Body of pancreas (tissue), 4 donors: ENCODE data around the gene ARHGDIA. TPM values are rescaled to one million over a fixed set of nuclear protein-coding genes. Genes with fewer than 3 reads are reported as not detected.

Experiments used
- ATAC-seq: fragments of 150-250 bp; one replicate; pipeline ENCODE4 v1.9.1; 2016
- DNase-seq, 4 donors: peaks; one replicate each; pipeline ENCODE4 v3.0.0-alpha.2; 2019
- H3K27ac ChIP-seq, 4 donors: fragments of 200-600 bp; sonication (generic); 1 replicate in 3 of 4; 2 replicates in 1 of 4; pipeline versions ENCODE4 v1.5.1 to v1.6.1; 2016 to 2019; ENCODE audit warnings: mild to moderate bottlenecking in 1 of 4, mixed read lengths in 1 of 4, moderate library complexity in 1 of 4
- H3K27me3 ChIP-seq, 2 donors: fragments of 200-600 bp; sonication (generic); one replicate each; pipeline ENCODE4 v1.6.0; 2016; ENCODE audit warnings: mild to moderate bottlenecking in 1 of 2
- H3K36me3 ChIP-seq, 2 donors: fragments of 200-600 bp; sonication (generic); replicated peaks in 1 of 2; 2 replicates each; pipeline ENCODE4 v1.5.1; 2016; ENCODE audit warnings: low read depth in 2 of 2; ENCODE audit not compliant: insufficient read depth in 1 of 2
- H3K4me1 ChIP-seq: fragments of 200-600 bp; sonication (generic); one replicate; pipeline ENCODE4 v1.6.0; 2016
- H3K4me3 ChIP-seq, 2 donors: fragments of 200-600 bp; sonication (generic); 1 replicate in 1 of 2; 2 replicates in 1 of 2; pipeline ENCODE4 v1.5.1; 2016 to 2019
- H3K9me3 ChIP-seq, 3 donors: fragments of 200-600 bp; sonication (generic); 1 replicate in 2 of 3; 2 replicates in 1 of 3; pipeline ENCODE4 v1.5.1; 2016
- POLR2A ChIP-seq, 3 donors: fragments of 450-650 bp; IDR thresholded peaks; one replicate each; pipeline ENCODE4 v1.6.1; 2016; ENCODE audit warnings: antibody characterized with exemption in 3 of 3, mild to moderate bottlenecking in 2 of 3
- WGBS, 2 donors: methylation state at CpG; one replicate each; pipeline ENCODE4 v1.1.5; 2017; 5-methylcytosine and 5-hydroxymethylcytosine counted together
- intact Hi-C: fragments of 100-400 bp; cut with DNase I; formaldehyde crosslinking; loops from one replicate; pipeline ENCODE4 v1.15.1; 2023
- total RNA-seq, 2 donors: library from RNA; depleted of rRNA; stranded (reverse); fragments of >200 nt; gene quantifications; one replicate each; pipeline ENCODE4 v1.1.0, GENCODE V29; 2016
- TF ChIP-seq, protein P1 (sequence below), 7 experiments: fragments of 450-650 bp in 4 of 7; fragments of 200-600 bp in 3 of 7; sonication (generic) in 3 of 7; IDR thresholded peaks; one replicate each; pipeline ENCODE4 v1.5.1; 2016 to 2019; ENCODE audit warnings: antibody characterized with exemption in 7 of 7

ARHGDIA gene
- total RNA-seq, 2 donors from 2014 or later = 109 to 141 TPM

DNA sequence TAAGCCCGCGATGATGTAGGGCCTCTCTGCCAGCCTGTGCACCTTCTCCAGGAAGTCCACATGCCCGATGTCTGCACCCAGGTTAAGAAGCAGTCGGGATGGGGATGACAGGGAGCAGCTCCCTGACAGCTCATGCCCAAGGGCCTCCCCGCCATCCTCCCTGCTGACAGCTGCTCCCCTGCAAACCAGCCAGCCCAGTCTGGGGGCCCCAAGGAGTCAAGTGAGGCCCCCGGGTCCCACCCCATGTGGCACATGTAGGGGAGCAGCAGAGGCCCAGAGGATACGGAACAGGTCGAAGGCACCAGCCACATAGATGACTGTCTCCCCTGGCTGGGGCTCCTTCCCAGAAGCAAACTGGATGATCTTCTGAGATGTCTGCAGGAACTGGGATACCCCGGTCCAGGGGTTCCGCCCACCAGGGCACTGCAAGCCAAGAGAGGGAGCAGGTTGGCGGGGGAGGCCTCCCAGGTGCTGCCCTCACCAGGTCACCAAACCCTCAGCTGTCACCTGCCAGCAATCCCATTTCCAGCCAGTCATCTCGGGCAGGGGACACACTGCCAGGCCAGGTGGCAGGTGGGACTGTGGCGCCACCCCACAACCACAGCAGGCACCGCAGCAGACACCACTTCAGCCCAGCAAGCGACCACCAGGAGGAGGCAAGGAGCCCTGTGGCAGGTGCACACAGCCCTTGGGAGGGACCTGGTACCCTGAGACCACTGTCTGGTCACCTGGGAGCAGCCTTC lies 35.5 kb upstream of the ARHGDIA start:
- H3K36me3 ChIP-seq = peaks cover 0 to 3% of the 10 kb centered on the region in 2 donors
- WGBS, 2 donors = 95 to 96% methylated on average over 8 to 15 of the region's 15 CpGs
- no peaks in the 10 kb centered on the region for H3K9me3 ChIP-seq
- TF ChIP-seq, protein P1, sequence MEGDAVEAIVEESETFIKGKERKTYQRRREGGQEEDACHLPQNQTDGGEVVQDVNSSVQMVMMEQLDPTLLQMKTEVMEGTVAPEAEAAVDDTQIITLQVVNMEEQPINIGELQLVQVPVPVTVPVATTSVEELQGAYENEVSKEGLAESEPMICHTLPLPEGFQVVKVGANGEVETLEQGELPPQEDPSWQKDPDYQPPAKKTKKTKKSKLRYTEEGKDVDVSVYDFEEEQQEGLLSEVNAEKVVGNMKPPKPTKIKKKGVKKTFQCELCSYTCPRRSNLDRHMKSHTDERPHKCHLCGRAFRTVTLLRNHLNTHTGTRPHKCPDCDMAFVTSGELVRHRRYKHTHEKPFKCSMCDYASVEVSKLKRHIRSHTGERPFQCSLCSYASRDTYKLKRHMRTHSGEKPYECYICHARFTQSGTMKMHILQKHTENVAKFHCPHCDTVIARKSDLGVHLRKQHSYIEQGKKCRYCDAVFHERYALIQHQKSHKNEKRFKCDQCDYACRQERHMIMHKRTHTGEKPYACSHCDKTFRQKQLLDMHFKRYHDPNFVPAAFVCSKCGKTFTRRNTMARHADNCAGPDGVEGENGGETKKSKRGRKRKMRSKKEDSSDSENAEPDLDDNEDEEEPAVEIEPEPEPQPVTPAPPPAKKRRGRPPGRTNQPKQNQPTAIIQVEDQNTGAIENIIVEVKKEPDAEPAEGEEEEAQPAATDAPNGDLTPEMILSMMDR (IDR thresholded peaks at IDR 0.05) = no peak
- no peak for TF ChIP-seq POLR2A (IDR thresholded peaks at IDR 0.05)
- ATAC-seq = no peak
- H3K27ac ChIP-seq = no peak overlapping the region
- intact Hi-C loops = no loop called here
- peaks cover 35% of the 10 kb centered on the region for H3K4me1 ChIP-seq
- no peaks in the 10 kb centered on the region for H3K27me3 ChIP-seq
- DNase-seq = no peak
- H3K4me3 ChIP-seq = no peak overlapping the region

- no peak for ATAC-seq
- no peaks in the 10 kb centered on the region for H3K9me3 ChIP-seq
- H3K27ac ChIP-seq = no peak overlapping the region
- no peak for TF ChIP-seq POLR2A (IDR thresholded peaks at IDR 0.05)
- TF ChIP-seq, protein P1 (IDR thresholded peaks at IDR 0.05) = no peak
- intact Hi-C loops = no loop called here
- no peak overlapping the region for H3K4me3 ChIP-seq
- no peak for DNase-seq
- 93 to 94% methylated on average over 6 to 9 of the region's 10 CpGs for WGBS, 2 donors
- peaks cover 0 to 3% of the 10 kb centered on the region in 2 donors for H3K36me3 ChIP-seq
- no peaks in the 10 kb centered on the region for H3K27me3 ChIP-seq
- peaks cover 36% of the 10 kb centered on the region for H3K4me1 ChIP-seq
These were observed 34.9 kb upstream of the ARHGDIA start for GRCh38 chr17:81905993-81906392.

DNA sequence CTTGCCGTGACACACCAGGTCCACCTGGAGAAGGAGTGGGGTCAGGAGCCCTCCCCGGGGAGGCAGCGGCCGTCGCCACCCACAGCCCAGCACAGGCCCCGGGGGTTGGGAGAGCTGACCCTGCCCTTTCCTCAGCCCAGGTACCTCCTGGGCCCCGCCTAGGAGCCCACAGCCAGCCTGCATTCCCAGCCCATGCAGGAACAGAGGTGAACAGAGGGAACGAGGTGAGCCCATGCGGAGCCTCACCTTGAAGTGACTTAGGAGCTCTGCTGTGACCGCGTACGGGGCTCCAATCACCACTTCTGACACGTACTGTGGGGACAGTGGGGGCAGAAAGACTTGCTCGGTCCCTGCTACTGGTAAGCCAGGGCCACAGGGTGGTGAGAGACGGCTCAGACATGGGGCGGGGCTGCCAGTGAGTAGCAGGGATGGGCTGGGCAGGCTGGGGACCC lies 34.3 kb upstream of the ARHGDIA start:
- Histone ChIP-seq H3K4me1 (peaks cover 32% of the 10 kb centered on the region), H3K27ac (no peak overlapping the region), H3K27me3 (no peaks in the 10 kb centered on the region), H3K4me3 (no peak overlapping the region), H3K36me3 (peaks cover 0 to 3% of the 10 kb centered on the region in 2 donors), H3K9me3 (no peaks in the 10 kb centered on the region)
- no peak for ATAC-seq
- intact Hi-C loops = no loop called here
- no peak for DNase-seq
- TF ChIP-seq POLR2A (IDR thresholded peaks at IDR 0.05) = no peak
- TF ChIP-seq, protein P1 (IDR thresholded peaks at IDR 0.05) = no peak
- WGBS, 2 donors = 90% methylated on average over 16 of the region's 16 CpGs; no CpG with 5 or more reads in 1 of the 2 donors

DNA sequence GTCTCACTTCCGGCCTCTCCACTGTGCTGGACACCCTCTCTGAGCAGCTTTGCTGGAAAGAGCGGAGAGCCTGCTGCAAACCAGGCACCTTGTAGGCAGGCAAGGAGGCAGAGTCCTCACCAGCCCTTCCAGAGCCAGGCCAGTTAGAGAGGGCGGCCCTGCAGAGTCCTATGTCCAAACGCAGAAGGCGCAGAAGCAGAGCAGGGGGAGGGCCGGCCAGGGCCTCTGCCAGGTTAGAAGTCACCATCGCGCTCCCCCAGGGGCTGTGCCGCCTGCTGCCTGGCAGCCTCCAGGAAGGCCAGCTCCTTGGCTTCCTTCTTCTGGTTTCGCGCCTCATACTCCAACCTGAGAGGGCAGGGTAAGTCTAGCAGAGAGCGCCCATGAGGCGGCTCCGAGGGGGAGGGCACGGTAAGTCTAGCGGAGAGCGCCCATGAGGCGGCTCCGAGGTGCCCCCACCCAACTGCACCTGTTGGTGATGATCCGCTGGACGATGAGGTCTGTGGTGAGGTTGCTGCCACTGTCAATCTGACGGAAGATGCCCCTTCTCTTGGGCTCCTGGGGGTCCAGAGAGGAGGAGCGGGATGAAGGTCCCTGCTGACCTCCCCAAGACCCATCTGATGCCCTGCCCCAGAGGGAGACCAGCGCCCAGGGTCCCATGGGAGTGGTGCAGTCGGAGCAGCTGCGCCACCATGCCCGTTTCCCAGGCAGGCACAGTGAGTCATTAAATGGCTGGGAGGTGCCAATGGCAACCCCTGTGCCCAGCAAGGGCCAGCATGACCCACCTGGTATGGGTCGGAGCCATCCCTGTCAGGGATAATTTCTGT lies 33.7 kb upstream of the ARHGDIA start:
- no peak overlapping the region for H3K4me3 ChIP-seq
- H3K9me3 ChIP-seq = no peaks in the 10 kb centered on the region
- no peak for TF ChIP-seq POLR2A (IDR thresholded peaks at IDR 0.05)
- TF ChIP-seq, protein P1 (IDR thresholded peaks at IDR 0.05) = no peak
- peaks cover 26% of the 10 kb centered on the region for H3K4me1 ChIP-seq
- no peak for DNase-seq
- H3K27ac ChIP-seq = no peak overlapping the region
- WGBS, 2 donors = 92% methylated on average over 9 to 23 of the region's 28 CpGs
- intact Hi-C loops = no loop called here
- ATAC-seq = no peak
- H3K36me3 ChIP-seq = peaks cover 0 to 3% of the 10 kb centered on the region in 2 donors
- no peaks in the 10 kb centered on the region for H3K27me3 ChIP-seq
